WERI-Rb-1 (cell line): ENCODE results near the gene ERBB2.

ENCODE experiments used
- DNase-seq: peaks from one replicate; pipeline ENCODE4 v3.0.0-alpha.2; 2020
- H3K27ac ChIP-seq: fragments of 250-450 bp; sonication (Bioruptor Pico); 2 replicates; pipeline ENCODE4 v1.5.1; 2020; ENCODE audit warnings: mild to moderate bottlenecking, moderate library complexity
- H3K27me3 ChIP-seq: fragments of 250-450 bp; sonication (Bioruptor Pico); 2 replicates; pipeline ENCODE4 v1.5.1; 2021; ENCODE audit warnings: mild to moderate bottlenecking, low read depth, moderate library complexity; ENCODE audit not compliant: insufficient read depth, severe bottlenecking
- H3K36me3 ChIP-seq: fragments of 250-450 bp; sonication (Bioruptor Pico); 2 replicates; pipeline ENCODE4 v1.5.1; 2020; ENCODE audit warnings: mild to moderate bottlenecking, moderate library complexity
- H3K4me3 ChIP-seq: 2 replicates; pipeline ENCODE4 v1.5.1; 2011; ENCODE audit warnings: low read depth, mild to moderate bottlenecking, control low read depth, low read length
- H3K9me3 ChIP-seq: fragments of 250-450 bp; sonication (Bioruptor Pico); 2 replicates; pipeline ENCODE4 v1.5.1; 2021; ENCODE audit warnings: mild to moderate bottlenecking, moderate library complexity; ENCODE audit not compliant: severe bottlenecking
- TF ChIP-seq, protein P1 (sequence below): IDR thresholded peaks from 2 replicates; pipeline ENCODE4 v1.5.1; 2011; ENCODE audit warnings: low read depth, mild to moderate bottlenecking, control low read depth, inconsistent platforms, low read length

Gene ERBB2

DNA sequence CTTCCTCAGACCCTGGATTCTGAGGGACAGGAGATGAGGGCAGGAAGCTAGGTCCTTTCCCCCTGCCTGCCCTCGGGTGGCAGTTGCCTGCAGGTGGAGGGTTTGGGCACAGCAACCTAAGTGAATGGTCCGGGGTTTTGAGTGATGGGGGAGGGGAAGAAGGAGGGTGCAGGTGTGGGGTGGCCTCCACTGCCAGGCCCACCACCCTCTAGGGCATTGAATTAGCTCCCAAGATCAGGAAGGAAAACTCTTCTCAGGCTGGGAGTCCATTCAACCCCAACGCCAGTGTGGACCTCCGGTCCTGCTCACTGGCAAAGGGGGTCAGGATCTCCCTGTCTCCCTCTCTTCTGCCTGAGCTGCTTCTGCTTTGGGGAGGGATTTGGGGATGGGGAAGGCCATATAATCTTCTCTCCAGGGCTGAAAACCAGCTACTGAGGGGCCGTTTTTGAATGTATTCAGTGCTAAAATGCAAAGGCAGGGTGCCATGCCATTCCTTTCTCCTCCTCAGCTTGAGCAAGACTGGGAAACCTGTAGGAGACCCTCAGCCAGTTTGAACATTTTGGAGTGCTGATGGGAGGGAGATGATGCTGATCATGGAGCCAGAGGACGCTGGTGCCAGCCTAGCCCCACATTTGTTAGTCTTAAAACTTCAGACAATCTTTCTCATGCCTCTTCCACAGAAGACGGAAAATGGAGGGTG is 56.7 kb downstream of the ERBB2 start:
- Histone ChIP-seq H3K27ac (no peak overlapping the region), H3K27me3 (no peaks in the 10 kb centered on the region), H3K4me3 (no peak overlapping the region), H3K36me3 (no peaks in the 10 kb centered on the region), H3K9me3 (no peaks in the 10 kb centered on the region)
- TF ChIP-seq, protein P1, sequence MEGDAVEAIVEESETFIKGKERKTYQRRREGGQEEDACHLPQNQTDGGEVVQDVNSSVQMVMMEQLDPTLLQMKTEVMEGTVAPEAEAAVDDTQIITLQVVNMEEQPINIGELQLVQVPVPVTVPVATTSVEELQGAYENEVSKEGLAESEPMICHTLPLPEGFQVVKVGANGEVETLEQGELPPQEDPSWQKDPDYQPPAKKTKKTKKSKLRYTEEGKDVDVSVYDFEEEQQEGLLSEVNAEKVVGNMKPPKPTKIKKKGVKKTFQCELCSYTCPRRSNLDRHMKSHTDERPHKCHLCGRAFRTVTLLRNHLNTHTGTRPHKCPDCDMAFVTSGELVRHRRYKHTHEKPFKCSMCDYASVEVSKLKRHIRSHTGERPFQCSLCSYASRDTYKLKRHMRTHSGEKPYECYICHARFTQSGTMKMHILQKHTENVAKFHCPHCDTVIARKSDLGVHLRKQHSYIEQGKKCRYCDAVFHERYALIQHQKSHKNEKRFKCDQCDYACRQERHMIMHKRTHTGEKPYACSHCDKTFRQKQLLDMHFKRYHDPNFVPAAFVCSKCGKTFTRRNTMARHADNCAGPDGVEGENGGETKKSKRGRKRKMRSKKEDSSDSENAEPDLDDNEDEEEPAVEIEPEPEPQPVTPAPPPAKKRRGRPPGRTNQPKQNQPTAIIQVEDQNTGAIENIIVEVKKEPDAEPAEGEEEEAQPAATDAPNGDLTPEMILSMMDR = no peak
- DNase-seq = no peak

DNA sequence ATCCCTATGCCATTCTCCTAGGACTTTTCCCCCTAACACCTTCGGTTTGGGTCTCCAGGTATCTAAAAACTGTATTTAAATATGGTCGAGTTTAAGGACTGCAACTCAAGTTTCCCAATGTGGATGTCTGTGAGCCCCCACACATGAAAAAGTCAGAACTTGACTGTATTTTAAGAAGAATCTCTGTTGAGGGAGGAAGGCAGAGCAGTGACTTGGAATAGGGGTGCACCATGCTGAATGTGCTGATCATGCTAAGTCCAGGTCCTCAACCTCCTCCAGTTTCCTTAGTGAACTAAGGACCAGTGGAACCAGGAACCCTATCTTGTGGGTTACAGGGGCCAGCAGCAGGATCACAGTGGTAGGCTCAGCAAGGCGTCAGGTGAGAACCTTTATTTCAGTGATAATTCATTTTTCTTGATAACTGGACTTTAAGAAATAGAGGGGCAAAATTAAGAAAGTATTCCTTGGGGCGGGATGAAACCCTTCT is 57.4 kb downstream of the ERBB2 start:
- Histone ChIP-seq H3K27ac (no peak overlapping the region), H3K36me3 (no peaks in the 10 kb centered on the region), H3K9me3 (no peaks in the 10 kb centered on the region), H3K27me3 (no peaks in the 10 kb centered on the region), H3K4me3 (no peak overlapping the region)
- TF ChIP-seq, protein P1 = no peak
- no peak for DNase-seq

DNA sequence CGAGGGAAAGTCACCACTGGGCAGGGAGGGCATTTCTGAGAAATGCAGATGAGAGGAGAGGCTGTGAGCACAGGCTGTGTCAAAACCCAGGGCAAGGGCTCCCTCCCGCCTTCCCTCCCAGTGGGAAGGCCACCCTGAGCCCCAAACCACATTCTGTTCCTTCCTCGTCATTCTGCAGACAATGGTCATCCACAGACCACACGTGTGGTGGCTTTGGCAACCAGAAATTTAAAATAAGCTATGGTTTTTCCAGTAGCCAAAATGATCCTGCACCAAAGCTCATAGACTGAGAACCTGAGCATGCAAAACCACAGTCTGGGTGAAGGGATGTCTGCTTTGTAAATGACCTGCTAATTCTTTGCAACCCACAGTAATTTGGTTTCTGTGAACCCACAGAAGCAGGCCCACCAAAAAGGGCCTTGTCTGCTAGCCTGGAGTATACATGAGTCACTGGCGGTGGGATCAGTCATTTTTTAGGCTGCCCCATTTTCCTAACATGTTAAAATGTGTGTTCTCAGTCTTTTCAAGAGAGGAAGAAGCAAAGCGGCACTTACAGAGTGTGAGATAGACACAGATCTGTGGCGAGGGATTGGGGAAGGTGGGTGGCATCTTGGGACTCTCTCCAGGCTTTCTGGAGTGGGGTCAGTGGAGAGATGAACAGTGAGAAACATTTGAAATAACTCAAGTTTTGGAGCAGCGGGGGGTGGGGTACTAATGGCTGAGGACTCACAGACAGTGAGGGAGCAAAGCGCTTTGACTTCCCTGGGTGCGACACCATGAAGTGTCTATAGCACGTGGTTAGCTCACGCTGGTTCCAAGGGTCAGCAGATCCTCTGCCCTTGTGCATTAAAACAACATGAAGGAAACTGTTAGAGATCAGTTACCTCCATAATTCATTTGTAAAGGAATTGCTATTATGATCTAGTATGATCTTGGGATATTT is 58.3 kb downstream of the ERBB2 start:
- TF ChIP-seq, protein P1 = no peak
- Histone ChIP-seq H3K27me3 (no peaks in the 10 kb centered on the region), H3K4me3 (no peak overlapping the region), H3K36me3 (no peaks in the 10 kb centered on the region), H3K27ac (no peak overlapping the region), H3K9me3 (no peaks in the 10 kb centered on the region)
- no peak for DNase-seq

DNA sequence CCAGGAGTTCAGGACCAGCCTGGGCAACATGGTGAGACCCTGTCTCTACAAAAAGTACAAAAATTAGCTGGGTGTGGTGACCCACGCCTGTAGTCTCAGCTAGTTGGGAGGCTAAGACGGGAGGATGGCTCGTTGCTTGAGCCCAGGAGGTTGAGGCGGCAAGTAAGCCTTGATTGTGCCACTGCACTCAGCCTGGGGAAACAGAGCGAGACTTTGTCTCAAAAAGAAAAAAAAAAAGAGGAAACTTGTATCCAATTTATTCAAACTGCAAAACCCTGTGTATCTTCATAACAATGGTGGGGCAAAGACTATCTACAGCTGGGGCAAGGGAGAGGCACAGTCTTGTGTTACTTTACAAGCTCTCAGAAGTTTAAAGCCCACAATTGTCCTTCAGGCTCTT is 59.3 kb downstream of the ERBB2 start:
- H3K4me3 ChIP-seq = no peak overlapping the region
- H3K36me3 ChIP-seq = no peaks in the 10 kb centered on the region
- H3K27ac ChIP-seq = no peak overlapping the region
- no peak for DNase-seq
- TF ChIP-seq, protein P1 = no peak
- H3K9me3 ChIP-seq = no peaks in the 10 kb centered on the region
- no peaks in the 10 kb centered on the region for H3K27me3 ChIP-seq

DNA sequence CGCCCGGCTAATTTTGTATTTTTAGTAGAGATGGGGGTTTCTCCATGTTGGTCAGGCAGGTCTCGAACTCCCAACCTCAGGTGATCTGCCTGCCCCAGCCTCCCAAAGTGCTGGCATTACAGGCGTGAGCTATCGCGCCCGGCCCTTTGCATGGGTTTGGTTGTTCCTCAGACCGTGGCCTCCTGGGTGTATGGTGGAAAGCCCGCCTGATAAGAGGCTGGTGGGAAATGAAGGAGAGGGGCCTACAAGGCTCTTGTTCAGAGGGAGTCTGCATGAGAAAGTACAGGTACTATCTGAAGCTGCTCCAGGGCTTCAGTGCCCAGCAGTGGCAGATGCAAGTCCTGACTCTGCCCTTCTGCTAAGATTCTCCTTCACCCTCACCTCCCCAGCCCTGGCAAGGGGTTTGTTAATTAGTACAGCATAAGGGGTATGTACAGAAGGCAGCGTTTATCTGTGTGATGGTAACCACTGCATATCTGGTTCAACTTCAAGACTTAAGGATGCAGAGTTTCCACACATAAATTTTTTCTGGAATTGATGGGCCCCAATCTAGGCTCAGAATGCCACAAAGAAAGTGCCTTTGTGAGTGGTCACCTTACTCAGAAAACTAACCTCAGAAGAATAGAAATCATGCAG is 62.1 kb downstream of the ERBB2 start:
- Histone ChIP-seq H3K4me3 (no peak overlapping the region), H3K36me3 (no peaks in the 10 kb centered on the region), H3K27ac (no peak overlapping the region), H3K9me3 (peaks cover 3% of the 10 kb centered on the region), H3K27me3 (no peaks in the 10 kb centered on the region)
- DNase-seq = no peak
- TF ChIP-seq, protein P1 = no peak
